GM18508 (cell line): ENCODE measurements around the gene DSCAML1.

ENCODE experiments used
- ATAC-seq: cut with Tn5 transposase; IDR thresholded peaks from one replicate; pipeline ENCODE4 v1.9.1; 2021; ENCODE audit warnings: moderate number of reproducible peaks; ENCODE audit not compliant: insufficient read depth, unreplicated experiment

The DSCAML1 gene

GRCh38 chr11:117704395-117705100 lies 92.5 kb downstream of the DSCAML1 start:
- no peak for ATAC-seq

DNA sequence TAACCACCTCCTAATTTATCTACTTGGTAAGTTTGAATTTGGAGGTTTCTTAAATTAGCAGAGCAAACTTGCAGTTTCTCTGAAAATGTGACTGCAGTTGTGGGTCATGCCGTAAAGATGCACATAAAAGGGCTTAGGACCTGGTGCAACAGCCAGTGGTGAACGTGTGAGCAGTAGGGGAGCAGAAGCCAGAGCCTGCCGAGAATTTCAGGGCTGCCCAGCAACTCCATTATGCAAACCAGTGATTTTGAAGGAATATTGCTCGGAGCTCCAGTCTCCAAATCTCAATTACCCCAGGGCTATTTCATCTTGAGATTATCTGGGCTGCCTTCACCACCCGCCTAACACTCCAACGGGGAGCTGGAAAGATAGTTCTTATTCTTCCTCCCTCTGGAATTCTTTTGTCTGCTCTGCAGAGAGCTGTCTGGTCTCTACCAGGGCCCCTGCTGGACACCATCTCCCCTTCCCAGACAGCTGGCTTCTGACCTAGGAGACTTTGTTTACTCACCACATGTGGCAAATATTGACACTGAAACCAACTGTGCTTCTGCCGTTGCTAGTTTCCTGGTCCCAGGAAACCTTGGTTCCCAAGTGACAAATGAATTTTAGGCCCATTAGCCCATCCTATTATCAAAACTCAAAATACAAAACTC lies 93.9 kb downstream of the DSCAML1 start:
- no peak for ATAC-seq

GRCh38 chr11:117701781-117702180 lies 95.2 kb downstream of the DSCAML1 start:
- ATAC-seq: no peak

DNA sequence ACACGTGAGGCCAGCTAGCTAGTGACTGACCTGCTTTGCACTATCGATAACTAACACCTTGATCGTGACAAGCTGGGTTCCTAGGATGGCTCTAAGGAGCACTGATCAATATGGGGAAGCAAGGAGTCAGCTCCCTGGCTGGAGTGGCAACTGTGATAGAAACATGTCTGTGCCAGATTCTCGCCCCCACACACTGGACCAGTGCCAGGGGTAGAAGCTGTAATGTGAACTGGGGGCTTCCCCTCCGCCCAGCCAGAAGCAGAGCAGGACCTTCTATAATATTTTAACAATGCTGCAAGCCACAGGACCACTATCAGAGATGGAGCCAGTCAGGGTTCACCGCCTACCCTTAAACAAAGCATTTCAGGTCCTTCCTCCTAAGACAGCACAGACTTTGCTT lies 96.5 kb downstream of the DSCAML1 start:
- no peak for ATAC-seq

DNA sequence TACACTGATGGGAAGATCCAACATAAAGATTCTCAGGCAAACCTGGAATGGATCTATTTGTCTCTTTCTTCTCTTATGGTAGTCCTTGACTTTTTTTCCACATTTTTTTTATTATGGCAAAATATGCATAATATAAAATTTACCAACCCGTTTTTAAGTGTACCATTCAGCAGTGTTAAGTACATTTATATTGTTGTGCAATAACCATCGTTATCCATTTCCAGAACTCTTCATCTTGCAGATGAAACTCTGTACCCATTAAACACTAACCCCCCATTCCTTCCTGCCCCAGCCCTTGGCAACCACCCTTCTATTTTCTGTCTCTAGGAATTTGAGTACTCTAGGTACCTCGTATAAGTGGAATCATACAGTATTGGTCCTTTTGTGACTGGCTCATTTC lies 99.7 kb downstream of the DSCAML1 start:
- ATAC-seq: no peak

GRCh38 chr11:117696540-117696939 lies 100.5 kb downstream of the DSCAML1 start:
- ATAC-seq: no peak

- ATAC-seq: no peak
These were observed 103.7 kb downstream of the DSCAML1 start for GRCh38 chr11:117693344-117693743.

- no peak for ATAC-seq
These were observed 105.5 kb downstream of the DSCAML1 start for GRCh38 chr11:117691516-117691915.

DNA sequence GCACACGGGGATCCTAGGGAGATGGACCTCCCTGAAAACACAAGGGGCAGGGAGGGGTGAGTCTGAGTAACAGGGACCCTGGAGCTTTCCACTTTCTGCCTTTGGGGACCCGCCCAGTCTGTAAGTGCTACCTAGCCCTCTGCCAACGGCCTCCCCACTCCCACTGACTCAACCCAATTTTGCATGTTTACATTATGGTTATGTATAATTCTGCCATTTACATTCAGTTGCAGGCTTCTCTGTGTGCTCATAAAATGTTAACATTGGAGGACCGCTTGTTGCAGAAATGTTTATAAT lies 105.8 kb downstream of the DSCAML1 start:
- ATAC-seq: no peak

DNA sequence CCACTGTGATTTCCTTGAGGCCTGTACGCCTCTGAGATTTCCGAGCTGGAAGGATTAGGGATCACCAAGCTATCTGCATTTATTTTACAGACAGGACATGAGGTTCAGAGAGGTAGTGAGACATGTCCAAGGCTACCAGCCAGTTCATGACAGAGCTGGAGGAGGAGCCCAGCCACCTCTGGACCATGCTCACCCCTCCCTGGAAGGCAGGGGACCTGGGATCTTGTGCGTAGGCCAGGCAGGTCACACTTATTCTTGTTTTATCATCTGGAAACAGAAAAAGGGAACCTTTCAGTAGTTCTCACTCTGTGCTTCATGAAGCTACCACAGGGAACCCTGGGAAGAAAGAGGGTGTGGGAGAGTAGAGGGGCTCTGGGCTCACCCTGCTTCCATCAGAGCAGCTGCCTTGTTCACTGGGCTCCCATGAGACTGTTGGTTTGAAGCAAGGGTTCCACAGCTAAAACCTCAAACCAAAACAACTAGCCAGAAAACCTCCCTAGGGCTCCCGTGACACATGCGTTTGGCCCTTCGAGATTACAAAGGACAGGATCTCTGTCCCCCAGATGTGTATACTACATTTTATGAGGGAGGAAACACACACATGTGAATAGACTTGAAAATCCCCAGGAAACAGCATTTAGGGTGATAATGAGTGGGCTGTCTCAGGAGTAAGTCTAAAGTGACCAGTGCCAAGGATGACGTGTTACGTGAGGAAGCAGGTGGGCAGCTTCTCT lies 106.4 kb downstream of the DSCAML1 start:
- no peak for ATAC-seq

DNA sequence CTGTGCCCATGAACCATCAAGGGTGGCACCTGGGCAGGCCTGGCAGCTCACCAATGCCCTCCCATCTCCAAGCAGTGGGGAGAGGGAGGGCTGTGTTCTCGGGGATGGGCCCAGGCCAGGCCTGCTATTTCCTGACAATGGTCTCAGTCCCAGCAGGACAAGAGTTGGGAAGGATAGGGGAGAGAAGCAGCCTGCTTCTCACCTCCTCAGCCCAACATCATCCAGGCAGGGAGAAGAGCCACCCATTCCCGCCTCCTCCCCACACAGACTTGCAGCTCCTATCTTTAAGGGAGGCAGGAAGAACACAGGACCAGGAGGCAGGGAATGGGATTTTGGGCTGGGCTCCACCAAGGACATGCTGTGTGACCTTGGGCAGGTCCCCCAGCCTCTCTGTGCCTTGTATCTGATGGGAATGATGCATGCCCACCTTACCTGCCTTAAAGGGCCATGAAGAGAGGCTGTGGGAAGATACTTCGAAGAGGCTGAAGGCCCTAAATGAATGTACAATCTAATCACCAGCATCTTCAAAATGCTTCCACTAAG lies 108.7 kb downstream of the DSCAML1 start:
- no peak for ATAC-seq

DNA sequence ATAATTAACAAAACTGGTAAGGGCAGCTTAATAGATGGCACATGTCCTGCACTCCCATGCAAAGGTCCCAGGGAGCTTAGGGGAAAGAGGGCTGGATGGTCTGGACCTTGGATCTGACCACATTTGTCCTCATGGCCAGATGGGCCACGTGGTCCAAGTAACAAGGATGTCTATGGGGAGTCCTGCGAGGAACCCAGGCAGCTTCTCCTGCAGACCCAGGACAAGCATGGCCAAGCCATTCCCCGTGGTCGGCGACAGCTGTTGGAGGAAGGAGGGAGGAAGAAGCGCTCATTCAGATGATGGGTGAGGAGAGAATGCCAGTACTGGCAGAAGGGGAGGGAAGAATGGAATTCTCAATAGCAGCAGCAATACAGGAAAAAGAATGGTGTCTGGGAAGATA lies 109.2 kb downstream of the DSCAML1 start:
- no peak for ATAC-seq

DNA sequence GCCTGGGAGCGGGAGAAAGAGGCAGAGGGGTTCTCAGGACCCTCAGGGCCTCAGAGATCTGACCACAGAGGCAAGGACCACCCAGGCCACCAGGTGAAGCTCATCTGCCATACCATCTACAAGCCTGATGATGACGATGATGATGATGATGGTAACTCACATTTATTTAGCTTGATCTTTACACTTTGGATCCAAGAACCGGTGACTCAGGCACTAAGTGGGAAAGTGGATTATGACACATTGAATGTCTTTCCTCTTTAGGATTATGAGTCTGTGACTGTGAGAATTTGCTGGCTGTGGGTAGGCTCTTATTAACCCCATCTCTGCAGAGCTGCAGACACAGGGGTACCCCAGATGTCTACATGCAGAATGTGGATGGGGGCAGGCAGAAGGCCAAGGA lies 110.3 kb downstream of the DSCAML1 start:
- ATAC-seq: no peak

DNA sequence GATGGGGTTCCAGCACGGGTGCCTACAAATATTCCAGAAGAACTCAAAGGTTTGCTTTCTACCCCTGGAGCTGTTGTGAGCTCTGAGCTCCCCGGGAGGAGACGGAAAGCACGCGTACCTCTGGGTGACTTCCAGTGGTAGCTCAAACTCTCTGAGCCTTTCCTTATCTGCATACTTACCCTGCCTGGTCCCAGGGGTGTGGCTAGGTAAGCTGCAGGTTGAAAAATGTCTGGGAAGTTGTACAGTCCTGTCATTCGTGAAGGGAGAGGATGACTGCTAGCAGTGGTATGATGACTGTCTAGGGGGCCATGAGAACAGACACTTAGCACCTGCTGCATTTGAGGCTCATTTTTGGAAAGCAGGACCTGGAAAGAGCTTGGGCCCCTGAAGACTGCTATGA lies 111.5 kb downstream of the DSCAML1 start:
- no peak for ATAC-seq

DNA sequence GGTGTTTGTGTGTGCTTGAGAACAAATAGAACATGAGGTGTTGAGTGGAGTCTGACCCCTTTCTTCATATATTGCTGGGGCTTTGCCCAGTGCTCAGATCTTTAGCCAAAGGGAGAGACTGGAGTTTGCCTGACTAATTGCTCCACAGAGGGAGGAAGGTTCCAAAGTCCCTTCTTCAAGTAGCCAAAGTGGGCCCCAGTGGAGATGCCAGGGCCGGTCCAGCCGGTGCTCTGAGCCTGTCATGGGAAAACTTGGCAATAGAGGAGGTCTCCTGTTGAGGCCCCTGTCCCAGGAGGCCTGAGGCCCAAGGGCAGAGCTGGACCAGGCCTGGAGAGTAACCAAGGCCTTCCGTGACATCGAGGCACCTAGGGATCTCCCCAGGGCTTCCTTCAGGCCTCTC lies 112.3 kb downstream of the DSCAML1 start:
- ATAC-seq: no peak

DNA sequence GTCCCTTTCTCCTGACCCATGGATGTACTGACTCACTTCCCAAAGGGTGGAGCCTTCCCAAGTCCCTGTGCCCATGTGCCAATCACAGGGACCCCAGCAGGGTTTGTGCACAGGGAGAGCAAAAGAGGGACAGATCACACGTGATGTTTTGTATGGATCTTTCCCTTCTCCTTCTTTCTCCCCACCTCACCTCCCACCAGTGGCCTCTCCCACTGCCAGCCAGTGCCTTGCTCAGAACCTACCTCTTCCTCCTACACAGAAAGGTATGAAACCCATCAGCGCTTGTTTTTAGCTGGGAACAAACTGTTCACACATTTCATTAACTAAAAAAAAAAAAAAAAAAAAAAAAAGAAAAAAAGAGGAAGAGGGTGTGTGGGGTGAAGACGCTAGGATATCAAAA lies 112.9 kb downstream of the DSCAML1 start:
- no peak for ATAC-seq

GRCh38 chr11:117681438-117681837 lies 115.6 kb downstream of the DSCAML1 start:
- ATAC-seq: no peak

DNA sequence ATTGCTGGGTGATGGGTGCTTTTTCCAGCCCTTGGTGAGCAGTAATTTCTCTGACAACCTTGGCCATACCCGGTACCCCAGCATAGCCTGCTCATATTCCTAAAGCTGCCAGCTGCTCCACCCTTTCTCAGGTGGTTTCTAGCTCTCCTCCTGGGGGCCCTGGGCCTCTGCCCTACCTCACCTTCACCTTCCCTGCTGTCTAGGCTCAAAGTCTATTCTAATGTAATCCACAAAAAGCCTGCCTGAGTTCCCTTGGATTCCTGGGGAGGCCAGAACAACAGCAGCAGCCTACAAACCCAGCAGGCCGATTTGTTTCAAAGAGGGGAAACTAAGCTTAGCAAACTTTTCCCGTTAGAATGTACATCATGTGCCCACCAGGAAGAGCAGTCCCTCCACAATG lies 117.6 kb downstream of the DSCAML1 start:
- ATAC-seq: no peak

DNA sequence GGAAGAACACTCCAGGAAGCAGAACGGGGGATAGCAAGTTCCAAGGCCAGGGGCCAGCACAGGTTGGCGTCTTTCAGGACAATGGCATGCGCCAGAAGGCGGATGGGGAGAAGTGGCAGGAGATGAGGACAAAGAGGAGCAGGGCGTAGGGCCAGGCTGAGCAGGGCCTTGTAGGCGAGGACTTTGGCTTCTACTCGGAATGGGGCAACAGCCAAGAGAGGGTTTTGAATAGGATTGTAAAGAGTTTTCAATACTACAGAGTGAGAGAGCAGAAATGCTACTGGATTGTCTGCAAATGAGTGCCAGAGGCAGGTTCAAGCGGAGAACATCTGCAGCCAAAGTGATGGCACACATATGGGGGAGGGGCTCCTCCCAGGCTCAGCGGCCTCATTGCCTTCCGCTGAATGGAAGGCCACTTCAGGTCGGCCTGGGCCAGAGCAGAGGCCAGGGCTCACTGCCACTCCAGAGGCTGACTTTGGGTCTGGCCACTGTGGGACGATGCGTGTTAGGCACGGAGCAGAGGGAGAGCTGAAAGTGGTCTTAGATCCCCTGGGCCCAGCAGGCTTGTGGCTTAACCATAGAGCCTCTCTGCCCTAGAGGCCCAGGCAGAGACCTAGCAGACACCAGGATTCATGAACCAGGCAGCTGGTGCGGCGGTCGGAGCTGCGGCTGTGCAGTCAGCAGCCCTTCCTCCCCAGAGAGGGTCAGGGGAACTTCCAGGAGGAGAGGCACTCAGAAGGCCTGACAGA lies 118.2 kb downstream of the DSCAML1 start:
- no peak for ATAC-seq

DNA sequence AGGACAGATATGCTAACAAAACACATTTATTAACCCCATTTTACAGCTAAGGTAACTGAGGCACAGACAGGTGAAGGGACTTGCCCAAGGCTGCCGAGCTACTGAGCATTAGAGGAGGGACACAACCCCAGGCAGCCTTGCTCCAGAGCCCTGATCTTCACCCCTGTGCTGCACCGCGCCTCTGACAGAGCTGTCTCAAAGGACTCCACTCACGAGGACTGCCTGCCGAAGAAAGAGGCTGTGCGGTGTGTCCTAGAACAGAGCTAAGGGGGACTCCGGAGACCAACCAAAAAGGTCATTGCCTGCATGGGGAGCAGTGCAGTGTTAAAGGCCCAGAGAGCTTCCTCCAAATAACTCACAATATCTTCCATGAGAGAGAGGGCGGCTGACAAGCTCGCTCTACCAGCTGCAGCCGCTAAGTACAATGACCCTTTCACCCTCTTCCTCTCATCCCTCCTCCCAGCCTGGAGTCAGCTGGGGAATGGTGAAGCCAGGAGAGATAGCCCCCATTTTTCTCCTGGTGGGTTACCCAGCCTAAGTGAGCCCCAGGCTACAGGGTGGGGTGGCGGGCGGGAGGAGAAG lies 119.2 kb downstream of the DSCAML1 start:
- ATAC-seq: no peak
